Measurements from ENCODE around the gene PPP1R15B. TPM values are rescaled to one million over a fixed set of nuclear protein-coding genes. Genes with fewer than 3 reads are reported as not detected.
"Not testable (repeated sequence)": the region's sequence is repeated elsewhere in the genome, so short reads cannot be mapped to it uniquely, and the experiment has no call there.

Gene PPP1R15B
- total RNA-seq, 1 donor from 2014 or later: 42.4 TPM

DNA sequence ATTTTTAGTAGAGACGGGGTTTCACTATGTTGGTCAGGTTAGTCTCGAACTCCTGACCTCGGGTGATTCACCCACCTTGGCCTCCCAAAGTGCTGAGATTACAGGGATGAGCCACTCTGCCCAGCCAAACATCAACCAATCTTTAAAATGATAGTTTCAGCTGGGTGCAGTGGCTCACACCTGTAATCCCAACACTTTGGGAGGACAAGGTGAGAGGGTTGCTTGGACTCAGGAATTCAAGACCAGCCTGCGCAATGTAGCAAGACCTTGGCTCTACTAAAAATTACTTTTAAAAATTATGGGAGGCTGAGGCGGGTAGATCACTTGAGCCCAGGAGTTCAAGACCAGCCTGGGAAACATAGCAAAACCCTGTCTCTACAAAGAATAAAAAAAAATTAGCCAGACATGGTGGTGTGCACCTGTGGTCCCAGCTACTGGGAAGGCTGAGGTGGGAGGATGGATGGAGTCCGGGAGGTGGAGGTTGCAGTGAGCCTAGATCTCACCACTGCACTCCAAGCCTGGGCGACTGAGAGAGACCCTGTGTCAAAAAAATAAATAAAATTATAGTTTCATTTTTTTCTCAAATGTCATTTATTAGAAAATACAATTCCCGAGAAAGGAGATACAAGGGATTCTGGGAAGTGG lies 10.6 kb upstream of the PPP1R15B start:
- FAIRE-seq; DNase-seq (ENCODE audit: low spot score in 2 of 2): not testable (repeated sequence)

DNA sequence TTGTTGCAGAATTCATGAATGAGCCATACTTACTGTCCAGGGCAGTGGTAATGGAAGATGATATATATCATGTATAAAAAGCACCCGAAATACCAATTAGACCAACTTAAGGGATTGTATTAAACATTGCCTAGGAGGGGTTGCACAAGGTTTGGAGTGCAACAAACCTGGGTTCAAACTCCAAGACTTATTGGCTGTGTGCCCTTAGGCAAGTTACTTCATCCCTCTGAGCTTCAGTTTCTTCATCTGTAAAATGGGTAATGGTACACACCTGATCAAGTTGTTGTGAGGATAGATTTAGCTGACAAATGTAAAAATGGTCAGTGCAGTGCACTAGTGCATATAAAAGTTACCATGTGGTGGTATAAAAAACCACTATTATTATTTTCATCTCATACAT lies 9.8 kb upstream of the PPP1R15B start:
- FAIRE-seq (no peak), DNase-seq (ENCODE audit: low spot score in 2 of 2) (no peak)

DNA sequence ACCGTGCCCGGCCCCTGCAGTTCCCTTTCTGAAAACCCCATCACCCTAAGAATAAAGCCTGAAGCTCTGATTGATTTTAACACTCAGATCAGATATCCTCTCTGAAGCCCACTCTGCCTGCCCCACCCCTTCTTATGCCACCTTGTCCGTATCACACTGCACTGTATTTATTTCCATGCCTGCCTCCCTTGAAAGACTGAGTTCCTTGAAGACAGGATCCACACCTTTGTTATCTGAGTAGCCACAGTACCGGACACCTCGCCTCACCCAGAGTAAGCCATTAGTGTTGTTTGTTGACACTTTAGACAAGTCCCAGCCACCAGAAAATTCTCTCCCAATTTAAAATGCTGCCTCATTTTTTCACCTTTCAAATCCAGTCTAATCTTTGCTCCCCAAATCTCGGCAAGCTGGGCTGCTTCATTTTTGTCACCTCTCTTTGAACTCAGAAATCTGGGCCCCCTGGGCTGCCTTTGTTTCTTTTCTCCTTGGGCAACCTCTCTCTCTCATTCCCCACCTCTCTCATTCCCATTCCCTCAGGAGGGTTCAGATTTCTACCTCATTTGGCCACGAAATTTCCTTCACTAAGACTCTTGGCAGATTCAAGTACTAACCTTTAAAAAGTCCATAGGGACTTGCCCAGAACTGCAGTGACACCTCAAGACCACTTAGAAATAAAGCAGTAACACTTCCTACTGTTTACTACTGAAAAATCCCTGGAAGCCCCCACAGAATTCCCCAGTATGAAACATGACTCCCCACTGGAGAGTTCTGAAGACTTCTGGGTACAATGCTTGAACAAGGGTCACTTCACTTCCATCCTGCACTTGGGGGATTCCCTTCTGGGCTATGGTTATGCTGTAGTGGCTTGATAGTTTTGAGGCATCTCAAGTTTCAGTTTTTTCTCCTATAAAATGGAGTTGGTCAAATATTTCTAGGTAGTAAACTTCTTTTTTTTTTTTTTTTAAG lies 8.7 kb upstream of the PPP1R15B start:
- FAIRE-seq (no peak), DNase-seq (ENCODE audit: low spot score in 2 of 2) (no peak)

DNA sequence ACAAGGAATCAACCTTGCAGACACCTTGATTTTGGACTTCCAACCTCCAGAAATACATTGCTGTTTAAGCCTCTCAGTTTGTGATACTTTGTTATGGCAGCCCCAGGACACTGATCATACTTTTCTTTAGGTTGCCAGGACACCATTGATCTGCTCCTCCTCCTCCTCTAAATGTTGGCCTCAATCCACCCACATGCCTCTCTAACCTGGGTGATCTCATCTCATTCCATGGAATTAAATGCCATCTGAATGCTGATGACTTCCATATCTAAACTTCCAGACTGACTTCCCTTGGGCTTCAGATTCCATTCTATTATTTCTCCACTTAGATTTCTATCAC lies 7.4 kb upstream of the PPP1R15B start:
- no peak for FAIRE-seq
- DNase-seq (ENCODE audit: low spot score in 2 of 2): no peak

DNA sequence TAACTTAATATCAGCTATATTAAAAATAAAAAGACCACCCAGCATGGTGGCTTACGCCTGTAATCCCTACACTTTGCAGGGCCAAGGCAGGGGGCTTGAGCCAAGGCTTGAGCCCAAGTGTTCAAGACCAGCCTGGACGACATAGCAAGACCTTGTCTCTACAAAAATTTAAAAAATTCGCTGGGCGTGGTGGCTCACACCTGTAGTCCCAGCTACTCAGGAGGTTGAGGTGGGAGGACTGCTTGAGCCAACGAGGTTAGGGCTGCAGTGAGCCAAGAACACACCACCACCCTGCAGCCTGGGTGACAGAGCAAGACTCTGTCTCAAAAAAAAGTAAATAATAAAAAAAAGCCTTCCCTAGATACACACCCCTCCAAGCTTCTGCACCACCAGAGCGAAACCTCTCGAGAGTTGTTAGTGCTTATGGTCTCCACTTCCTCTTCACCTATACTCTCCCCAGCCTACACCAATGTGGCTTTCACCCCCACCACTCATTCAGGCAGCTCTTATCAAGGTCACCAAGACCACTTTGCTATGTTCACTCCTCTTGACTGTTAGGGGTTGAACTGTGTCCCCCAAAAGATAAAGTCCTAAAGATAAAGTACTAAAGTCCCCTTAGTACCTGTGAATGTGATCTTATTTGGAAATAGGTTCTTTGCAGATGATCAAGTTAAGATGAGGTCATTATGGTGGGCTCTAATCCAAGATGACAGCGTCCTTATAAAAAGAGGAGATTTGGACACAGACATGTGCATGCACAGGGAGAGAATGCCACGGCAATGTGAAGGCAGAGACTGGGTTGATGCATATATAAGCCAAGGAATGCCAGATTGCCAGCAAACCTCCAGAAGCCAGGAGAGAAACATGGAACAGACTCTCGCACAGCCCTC lies 6.8 kb upstream of the PPP1R15B start:
- no peak for FAIRE-seq
- no peak for DNase-seq (ENCODE audit: low spot score in 2 of 2)

DNA sequence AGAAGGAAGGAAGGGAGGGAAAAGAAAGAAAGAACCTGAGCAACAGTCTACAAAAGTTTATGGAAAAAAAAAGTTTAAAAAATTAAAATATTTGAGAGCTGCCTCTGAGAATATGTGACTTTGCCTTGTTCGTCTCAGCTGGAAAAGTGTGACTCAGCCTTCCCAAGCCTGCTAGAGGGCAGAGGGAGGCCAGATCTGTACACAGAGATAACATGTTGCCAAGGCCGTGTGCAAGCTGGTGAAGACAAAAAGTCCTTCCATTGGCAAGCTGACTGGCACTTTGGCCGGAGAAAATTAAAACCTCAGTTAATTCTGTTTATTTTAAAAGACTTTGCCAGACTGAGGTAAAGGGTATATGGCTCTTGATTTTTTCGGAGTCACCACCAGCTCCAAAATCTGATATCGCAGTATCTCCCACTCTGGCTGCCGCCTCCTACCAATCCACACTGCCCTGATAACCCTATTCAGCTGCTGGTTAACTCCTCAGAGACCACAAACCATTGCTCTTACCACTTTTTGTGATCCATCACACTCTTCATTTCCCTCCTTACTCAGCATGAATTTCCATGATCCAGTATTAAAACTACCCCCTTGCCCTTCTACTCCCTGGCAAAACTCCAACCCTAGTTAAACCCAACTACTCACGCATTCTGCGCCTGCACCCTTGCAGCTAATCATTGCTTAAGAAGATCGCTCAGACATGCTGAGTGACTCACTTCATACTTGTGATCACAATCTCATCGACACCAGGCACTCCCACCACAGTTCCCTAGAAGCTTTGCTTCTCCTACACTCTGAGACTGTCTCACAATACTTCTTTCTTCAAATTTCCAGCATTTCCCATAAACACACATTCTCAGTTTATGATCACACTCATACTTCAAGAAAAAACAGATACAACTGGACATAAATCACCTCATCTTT lies 5.7 kb upstream of the PPP1R15B start:
- DNase-seq (ENCODE audit: low spot score in 2 of 2) (peak in 1 of 2 donors; percentile 45), FAIRE-seq (no peak)

DNA sequence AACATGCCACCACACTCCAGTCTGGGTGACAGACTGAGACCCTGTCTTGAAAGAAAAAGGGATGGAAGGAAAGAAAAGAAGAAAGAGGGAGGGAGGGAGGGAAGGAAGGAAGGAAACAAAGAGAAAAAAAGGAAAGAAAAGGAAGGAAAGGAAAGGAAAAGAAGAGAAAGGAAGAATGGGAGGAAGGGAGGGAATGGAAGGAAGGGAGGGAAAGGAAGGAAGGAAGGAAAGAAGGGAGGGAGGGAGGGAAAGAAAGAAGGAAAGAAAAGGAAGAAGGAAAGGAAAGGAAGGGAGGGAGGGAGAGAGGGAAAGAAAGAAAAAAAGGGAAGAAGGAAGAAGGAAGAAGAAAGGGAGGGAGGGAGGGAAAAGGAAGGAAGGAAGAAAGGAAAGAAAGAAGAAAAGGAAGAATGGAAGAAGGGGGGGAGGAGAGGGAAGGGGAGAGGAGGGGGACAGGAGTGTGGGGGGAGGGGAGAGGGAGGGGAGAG lies 5.0 kb upstream of the PPP1R15B start:
- no peak for FAIRE-seq
- DNase-seq (ENCODE audit: low spot score in 2 of 2): no peak

DNA sequence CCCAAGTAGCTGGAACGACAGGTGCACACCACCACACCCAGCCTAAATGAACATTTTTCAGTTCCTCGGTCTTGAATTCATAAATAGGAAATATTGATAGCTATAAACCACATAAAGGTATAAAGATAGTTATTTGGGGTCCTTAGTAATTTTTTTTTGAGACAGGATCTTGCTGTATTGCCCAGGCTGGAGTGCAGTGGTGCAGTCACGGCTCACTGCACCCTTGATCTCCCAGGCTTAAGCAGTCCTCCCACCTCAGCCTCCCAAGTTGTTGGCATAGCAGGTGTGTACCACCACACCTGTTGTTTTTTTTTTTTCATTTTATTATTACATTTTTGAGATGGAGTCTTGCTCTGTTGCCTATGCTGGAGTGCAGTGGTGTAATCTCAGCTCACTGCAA lies 3.7 kb upstream of the PPP1R15B start:
- FAIRE-seq: no peak
- DNase-seq (ENCODE audit: low spot score in 2 of 2): no peak

DNA sequence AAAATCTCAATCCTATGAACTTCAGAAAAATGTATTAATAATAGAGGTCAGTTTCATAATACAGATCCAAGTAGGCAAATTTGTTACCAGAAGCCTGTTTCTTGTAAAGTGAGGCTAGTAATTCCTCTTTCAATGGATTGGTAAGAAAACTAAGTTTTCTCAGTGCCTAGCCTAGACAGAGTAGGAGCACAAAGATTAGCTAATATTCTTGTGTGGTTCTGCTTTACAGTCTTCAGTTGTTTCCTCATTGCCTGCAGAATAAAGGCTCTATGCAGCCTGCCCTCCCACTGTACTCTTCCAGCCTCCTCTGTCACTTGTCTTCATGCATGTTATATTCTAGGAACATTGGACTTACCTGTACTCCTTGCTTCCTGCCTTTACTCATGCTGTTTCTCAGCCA lies 2.4 kb upstream of the PPP1R15B start:
- FAIRE-seq: no peak
- no peak for DNase-seq (ENCODE audit: low spot score in 2 of 2)

DNA sequence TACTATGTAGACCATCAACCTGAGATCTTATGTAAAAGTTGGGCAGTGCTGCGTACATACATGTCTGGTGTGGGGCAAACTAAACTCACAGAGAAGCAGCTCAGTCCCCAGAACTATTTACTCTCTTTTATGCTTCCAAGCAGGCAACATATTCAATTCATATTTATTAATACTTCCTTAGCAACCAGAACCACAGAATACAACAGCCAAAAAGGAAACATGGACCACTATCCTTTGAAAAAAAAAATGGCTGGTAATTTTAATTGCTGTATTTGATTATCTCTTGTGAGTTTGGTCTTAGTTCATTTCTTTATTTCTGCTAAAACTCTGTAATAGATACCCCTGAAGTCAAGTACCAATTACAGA lies 1.5 kb upstream of the PPP1R15B start:
- FAIRE-seq (no peak), DNase-seq (ENCODE audit: low spot score in 2 of 2) (no peak)

DNA sequence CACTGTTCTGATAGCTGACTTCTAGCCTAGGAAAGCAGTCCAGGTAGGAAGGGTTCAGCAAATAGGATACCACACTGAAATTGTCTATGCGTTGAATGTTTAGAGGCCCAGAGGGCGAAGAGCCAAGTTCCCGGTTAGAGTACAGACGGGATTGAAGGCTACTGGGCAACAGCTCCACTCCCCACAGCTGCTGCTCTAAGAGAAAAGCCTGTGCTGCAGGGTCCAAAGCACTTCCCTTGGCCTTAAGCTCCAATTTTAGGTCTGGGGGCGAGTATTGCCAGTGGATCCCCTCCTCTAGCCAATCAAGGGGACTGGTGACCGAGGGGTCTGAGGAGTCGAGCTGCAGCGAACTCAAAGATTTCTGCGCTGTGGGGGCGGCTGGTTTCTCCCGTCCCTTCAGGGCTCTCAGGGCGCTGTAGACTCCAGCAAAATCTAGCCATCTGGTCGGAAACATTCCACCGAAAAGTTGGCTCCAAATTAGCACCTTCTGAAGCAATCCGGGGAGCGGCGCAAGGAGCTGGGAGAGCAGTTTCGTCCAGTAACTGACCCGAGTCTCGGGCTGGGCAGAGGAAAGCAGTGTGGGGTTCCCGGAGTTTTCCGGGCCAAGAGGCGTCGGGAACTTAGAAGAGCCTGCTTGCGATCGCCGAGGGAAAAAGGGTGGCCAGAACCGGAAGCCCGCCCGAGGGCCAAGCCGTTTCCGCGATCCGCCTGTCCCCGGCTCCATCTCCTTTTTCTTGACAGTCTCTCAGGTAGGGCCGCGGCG lies 748 bp downstream of the PPP1R15B start:
- FAIRE-seq (no peak), DNase-seq (ENCODE audit: low spot score in 2 of 2) (peak; percentile 30 to 32)

DNA sequence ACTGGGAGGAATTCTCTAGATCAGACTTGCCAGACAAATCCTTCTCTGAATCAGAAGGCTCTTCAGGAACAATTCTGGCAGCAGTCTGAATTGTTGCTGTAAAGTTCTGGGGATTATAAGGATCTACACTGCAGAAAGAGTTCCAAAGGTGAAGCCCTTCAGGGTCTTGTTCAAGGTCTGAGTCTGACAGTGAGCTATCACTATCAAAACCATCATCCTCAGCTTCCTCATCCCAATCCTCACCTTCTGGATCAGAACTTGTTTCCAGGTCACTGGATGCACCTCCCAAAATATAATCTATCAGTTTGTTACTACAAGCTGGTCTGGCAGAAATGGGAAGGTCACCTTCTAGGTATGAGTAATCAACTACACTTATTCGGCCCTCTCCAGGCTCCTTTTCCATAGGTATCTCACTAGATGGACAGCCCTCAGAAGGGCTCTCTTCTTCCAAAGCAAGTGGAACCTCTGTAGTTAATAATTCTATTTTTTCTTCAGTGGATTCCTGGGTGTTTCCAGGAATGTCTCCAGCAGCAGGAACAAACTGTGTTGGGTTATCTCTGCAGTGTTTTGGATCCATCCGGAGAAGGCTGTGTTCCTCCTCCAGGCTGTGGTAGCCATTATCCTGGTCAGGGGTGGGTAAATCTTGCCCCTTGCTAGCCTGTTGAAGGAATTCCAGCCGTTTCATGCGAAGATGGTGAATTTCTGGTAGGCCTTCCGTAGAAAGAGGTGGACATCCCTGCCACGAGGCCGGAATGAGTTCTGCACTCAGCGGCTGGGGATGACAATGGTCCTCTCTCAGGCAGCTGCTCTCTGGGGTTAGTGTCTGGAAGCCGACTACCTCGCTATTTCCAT lies 1.6 kb downstream of the PPP1R15B start:
- FAIRE-seq: no peak
- no peak for DNase-seq (ENCODE audit: low spot score in 2 of 2)

DNA sequence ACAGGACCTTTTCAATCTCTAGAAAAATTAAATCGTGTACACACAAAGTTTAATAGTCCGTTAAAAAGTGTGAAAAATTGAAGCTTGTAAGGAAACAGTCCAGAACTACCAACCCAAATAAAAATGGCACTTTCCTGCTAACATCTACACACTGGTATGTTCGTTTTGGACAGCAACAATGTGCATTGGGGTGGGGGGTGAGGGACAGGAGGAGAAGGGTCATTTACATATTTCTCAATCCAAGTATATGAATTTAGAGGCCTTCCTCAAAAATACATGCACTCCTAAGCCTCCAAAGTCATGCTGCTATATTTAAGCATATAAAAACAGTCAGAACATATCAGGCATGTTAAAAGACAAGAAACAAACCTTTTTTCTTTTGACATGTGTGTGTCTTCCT lies 2.5 kb downstream of the PPP1R15B start:
- FAIRE-seq (no peak), DNase-seq (ENCODE audit: low spot score in 2 of 2) (no peak)

DNA sequence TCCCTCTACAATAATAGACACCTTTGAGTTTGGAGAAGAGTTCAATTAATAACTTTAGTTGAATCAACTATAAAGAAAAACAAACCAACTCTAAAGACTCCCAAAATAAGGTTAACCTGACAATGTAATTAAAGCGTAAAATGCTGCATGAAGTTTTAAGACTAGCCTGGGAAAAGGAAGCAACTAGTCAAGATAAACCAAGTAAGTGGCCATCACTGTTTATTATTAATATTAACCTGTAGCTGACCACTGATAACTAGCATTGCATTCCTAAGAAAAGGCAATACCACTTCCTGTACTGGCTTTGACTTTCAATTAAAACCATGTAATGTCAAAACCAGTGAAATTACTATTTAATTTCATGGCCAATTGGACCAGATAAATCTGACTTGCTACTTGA lies 3.0 kb downstream of the PPP1R15B start:
- DNase-seq (ENCODE audit: low spot score in 2 of 2) (no peak), FAIRE-seq (no peak)

DNA sequence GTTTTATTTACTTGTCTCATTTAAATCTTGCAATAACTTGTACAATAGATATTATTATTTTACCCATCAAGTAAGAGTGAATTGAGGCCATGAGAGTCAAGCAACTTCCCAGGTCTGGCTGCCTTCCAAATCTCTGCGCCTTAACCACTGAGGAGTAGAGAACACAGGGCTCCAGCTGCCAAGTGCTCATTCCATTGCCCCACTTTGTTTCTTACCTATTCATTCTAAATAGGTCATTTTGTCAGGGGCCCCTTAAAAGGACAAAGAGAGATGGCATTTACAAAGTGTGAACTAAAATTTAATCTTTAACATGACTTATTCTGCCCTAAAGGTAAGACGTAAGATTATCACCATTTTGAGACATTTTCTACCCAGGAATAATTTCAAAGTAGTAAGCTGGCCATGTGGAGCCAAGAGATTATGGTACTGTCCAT lies 3.5 kb downstream of the PPP1R15B start:
- FAIRE-seq (no peak), DNase-seq (ENCODE audit: low spot score in 2 of 2) (peak in 1 of 2 donors; percentile 33)

DNA sequence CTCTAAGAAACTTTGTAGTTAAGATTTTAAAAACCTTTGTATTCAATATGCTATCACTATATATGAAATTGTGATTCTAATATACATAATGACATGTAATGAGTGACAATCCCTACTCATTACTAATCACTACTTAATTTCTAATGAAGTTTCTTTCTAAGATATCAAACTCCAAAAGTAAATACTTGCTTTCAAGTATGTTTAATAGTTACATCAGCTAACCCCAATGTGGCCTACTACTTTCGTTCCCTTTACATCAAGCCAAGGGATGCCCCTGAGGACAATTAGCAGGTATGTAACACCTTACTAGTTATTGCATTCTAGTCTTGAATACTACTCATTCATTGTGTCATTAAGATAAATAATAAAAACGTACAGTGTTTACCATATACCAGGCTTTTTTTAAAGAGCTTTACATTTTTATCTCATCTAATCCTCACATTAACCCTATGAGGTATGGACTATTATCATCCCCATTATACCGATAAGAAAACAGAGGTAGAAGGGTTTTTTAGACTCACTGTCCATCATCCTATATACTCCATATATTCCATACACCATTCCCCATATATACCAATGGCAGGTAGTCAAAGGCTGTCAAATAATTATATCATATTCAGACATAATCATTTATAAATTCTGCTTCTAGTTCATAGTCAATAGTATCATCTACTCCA lies 4.2 kb downstream of the PPP1R15B start:
- FAIRE-seq: no peak
- DNase-seq (ENCODE audit: low spot score in 2 of 2): no peak

DNA sequence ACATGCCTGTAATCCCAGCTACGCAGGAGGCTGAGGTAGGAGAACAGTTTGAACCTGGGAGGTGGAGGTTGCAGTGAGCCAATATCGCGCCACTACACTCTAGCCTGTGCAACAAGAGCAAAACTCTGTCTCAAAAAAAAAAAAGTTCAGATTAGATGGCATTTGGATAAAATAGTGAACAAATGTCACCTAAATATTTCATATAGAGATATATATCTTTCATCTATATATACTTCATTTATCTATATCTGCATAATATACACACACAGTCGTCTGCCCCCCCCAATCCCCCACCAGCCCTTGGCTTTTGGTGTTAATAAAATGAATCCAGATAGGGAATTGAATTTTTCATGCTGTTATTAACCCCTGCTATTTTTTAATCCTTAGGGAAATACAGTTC lies 5.0 kb downstream of the PPP1R15B start:
- DNase-seq (ENCODE audit: low spot score in 2 of 2) (no peak), FAIRE-seq (no peak)

DNA sequence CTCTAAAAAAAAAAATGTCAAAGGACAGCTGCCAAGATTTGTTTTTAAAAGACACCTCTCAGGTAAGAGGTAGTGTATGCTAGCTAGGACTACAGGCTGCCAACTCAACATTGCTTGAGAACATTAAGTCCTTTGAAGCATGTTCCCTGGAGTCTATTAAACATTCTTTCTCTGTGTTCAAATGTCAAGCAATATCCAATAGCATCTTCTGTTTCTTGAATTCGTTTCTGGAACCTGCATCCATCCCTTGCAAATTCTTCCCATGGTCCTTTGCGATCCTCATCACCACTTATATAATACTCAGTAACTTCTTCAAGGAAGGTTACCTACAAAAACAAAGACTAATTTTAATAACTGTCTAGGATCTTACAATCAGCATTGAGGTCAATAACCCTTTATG lies 5.6 kb downstream of the PPP1R15B start:
- FAIRE-seq (no peak), DNase-seq (ENCODE audit: low spot score in 2 of 2) (no peak)

All from frontal cortex (tissue), 4 donors.